NB4 (cell line): ENCODE data around the gene MLLT3.

ENCODE experiments used
- DNase-seq: peaks from one replicate; pipeline ENCODE4 v3.0.0; 2010; ENCODE audit warnings: low read depth
- H3K4me3 ChIP-seq: one replicate; pipeline ENCODE4 v1.5.1; 2011; ENCODE audit warnings: mild to moderate bottlenecking, low read depth, low read length, moderate library complexity
- CTCF ChIP-seq: IDR thresholded peaks from one replicate; pipeline ENCODE4 v1.5.1; 2012; ENCODE audit warnings: low read depth, low read length
- MAX ChIP-seq: IDR thresholded peaks from 2 replicates; pipeline ENCODE4 v1.6.1; 2011; ENCODE audit warnings: low read depth, low read length
- MYC ChIP-seq: IDR thresholded peaks from 2 replicates; pipeline ENCODE4 v1.6.1; 2011; ENCODE audit warnings: low read depth, low read length
- POLR2A ChIP-seq: IDR thresholded peaks from 2 replicates; pipeline ENCODE4 v1.6.1; 2011; ENCODE audit warnings: mild to moderate bottlenecking; ENCODE audit not compliant: insufficient read length; ENCODE audit errors: extremely low read depth

The MLLT3 gene

GRCh38 chr9:20570756-20571155, 51.5 kb downstream of the MLLT3 start:
- no peak overlapping the region for H3K4me3 ChIP-seq
- no peak for DNase-seq
- TF ChIP-seq MAX (no peak), MYC (no peak), POLR2A (no peak), CTCF (no peak)

GRCh38 chr9:20570087-20570486, 52.2 kb downstream of the MLLT3 start:
- H3K4me3 ChIP-seq, result no peak overlapping the region
- no peak for TF ChIP-seq CTCF
- TF ChIP-seq POLR2A, result no peak
- TF ChIP-seq MYC, result no peak
- no peak for TF ChIP-seq MAX
- no peak for DNase-seq

GRCh38 chr9:20569525-20569924, 52.8 kb downstream of the MLLT3 start:
- DNase-seq, result no peak
- TF ChIP-seq MYC (no peak), POLR2A (no peak), CTCF (no peak), MAX (no peak)
- H3K4me3 ChIP-seq, result no peak overlapping the region

- no peak overlapping the region for H3K4me3 ChIP-seq
- TF ChIP-seq MYC (no peak), POLR2A (no peak), MAX (no peak), CTCF (no peak)
- DNase-seq, result no peak
Measured at GRCh38 chr9:20568400-20568799, 53.9 kb downstream of the MLLT3 start.

- no peak overlapping the region for H3K4me3 ChIP-seq
- TF ChIP-seq POLR2A (no peak), CTCF (no peak), MYC (no peak), MAX (no peak)
- DNase-seq, result no peak
Measured at GRCh38 chr9:20566401-20566800, 55.9 kb downstream of the MLLT3 start.

- DNase-seq, result no peak
- no peak for TF ChIP-seq MAX
- TF ChIP-seq CTCF, result no peak
- no peak for TF ChIP-seq POLR2A
- TF ChIP-seq MYC, result no peak
- no peak overlapping the region for H3K4me3 ChIP-seq
Measured at GRCh38 chr9:20564650-20565049, 57.6 kb downstream of the MLLT3 start.
